Stimulated activated CD4-positive, alpha-beta T cell treated with anti-CD3 and anti-CD28 coated beads, Interleukin-15, amount 100 ng/mL, for 48 hours (primary cell): ENCODE data around the gene GNB1L.
"Not testable (repeated sequence)": the region's sequence is repeated elsewhere in the genome, so short reads cannot be mapped to it uniquely, and the experiment has no call there.

ENCODE experiments used
- DNase-seq, 2 donors: peaks; one replicate each; pipeline ENCODE4 v3.0.0-alpha.2; 2020; ENCODE audit warnings: low read depth in 2 of 2

GNB1L gene

DNA sequence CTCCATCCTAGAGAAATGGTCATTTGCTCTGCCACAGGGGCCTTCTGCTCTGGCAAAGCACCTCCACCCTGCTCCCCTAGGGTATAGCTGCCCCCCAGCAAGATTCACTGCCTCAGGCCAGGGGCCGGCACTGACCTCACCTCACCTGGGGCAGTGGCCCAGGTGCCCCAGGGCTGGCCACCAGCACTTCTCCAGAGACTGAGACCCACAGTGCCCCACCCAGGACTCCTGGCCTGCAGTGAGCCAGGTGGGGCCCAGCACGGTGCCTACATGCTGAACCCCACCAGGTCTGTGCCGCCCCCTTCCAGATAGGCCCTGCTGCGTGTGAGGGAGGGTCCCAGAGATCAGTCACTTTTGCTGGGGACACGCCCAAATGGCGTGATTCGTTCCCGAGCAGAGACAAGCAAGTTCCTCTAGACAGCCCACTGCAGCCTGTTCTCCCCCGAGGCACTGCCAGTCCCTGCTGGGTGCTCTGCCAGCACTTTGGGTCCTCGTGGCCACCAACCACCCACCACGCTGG, 10.8 kb downstream of the GNB1L start:
- no peak for DNase-seq

DNA sequence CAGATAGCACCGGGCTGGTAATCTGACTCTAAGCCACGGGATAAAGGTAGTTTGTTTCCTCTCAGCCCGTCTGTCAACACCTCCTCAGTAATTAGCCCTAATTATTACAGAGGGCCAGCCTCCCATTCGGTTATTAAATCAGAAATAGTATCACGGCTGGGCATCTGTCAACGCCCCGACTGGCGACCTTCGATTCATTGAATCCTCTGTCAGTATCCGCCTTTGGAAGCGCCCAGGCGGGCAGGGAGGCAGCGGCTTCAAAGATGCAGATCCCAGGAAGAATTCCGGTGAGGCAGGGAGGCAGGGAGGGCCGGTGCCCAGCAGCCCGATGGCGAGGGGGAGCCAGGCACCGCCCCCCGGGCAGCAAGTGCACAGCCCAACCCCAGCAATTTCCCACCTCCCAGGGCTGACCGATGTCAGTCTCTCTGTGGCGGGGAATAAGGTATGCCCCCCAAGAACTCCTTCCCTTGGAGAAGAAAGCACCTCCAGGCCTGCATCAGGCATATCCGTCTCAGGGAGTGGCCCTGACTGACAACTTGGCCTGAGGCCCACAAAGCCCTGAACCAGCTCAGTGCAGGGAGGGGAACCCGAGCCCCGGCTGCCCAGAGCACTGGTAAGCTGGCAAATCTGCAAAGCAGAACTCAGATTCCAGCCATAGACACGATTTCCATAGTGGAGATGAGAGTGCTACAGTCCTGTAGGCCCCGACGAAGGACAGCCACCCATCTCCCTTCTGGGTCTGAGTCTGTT, 11.4 kb downstream of the GNB1L start:
- no peak for DNase-seq

DNA sequence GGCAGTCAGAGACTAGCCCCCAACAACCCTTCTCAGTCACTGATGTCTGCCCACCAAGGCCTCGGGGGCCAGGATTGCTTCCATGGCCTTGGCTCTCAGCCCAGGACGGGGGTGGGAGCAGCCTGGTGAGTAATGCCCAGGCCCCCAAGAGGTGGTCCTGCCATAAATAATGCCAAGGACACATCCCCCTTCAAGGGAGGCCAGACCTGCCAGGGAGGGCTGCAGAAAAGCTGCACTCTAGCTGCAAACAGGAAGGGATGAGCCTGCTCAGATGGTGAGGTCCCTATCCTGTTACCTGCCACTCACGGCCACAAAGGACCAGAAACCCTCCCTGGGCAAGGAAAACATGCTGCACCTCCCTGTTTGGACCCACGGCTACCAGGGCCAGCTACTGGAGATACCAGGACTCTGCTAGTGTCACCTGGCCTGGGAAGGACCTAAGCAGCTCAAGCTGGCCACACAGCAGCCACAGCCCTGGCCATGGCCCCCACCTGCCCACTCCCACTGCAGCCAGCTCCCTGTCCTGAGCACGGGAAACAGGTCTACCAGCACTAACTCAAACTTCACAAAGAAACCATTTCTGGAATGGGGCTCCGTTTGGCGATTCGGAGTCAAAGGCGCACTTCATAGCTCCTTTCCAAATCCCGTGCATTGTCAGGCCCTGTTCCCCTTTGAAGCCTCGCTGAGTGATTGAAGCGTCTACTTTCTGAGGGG, 12.1 kb downstream of the GNB1L start:
- DNase-seq, result no peak

DNA sequence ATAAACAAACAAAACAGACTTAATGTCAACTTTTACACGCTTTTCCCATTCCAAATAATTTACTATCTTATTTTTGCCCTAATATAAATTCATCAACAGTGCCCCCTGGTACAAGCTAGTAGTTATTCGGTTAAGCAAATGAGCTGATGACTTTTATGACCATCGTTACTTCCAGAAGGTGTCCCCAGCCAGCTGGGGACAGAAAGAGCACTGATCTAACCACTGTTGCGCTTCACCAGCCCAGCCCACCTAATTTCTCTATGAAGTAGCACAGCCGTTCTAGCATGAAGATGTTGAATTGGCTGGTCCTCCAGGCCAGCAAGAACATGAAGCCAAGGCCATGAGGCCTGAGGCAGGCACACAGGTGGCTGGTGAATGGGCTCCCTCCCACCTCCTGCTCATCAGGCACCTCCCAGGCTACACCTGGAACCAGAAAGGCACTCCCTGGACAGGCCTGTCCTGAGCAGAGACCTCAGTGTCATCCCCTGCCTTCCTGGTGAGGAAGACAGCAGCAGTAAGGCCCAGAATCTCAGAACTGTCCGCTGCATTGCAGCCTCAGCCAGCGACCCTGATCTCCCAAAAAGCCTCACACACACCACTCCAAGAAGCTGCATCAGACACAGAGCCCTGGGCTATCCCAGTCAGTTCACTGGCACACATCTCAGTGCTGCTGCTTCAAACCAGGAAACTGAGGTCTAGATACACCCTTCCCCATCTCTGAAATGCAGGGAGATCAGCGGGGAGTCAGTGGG, 12.9 kb downstream of the GNB1L start:
- DNase-seq, result no peak

DNA sequence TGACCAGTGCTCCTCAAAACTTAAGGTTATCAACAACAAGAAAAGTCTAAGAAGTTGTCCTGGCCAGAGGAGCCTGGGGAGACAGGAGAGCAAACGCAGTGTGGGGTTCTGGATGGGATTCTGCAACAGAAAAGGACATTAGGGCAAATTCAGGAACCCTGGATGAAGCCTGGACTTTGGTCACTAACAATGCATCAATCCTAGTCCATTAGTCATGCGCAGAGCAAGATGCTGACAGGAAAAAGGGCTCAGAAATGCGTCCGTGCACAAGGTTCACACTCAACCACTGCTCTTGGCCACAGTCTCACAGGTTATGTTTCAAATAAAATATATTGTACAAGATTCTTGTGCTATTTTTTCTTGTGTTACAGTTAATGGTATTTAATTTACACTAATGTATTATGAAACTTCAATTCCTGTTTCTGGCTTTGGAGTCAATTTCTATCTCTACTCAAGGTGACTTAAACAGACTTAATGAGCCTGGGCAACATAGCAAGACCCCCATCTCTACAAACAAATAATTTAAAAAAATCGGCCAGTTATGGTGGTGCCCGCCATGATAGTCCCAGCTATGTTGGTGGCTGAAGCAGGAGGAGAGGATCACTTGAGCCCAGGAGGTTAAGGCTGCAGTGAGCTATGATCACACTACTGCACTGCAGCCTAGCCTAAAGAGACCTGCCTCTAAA, 13.6 kb downstream of the GNB1L start:
- no peak for DNase-seq

DNA sequence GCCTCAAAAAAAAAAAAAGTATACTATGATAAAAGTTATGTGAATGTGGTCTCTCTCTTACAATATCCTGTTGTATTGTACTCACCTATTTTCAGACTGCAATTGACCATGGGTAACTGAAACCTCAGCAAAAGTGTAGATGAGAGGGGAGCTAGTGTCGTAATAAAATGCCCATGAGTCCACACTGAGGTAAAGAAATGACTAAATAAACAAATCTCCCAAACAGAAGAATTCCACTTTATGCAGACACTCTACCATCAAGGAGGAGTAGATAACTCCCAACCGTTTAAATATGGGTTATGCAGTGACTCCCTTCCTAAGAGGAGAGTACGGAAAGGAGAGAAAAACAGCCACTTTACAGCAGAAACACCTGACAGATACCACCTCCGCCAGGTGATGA, 14.6 kb downstream of the GNB1L start:
- no peak for DNase-seq

DNA sequence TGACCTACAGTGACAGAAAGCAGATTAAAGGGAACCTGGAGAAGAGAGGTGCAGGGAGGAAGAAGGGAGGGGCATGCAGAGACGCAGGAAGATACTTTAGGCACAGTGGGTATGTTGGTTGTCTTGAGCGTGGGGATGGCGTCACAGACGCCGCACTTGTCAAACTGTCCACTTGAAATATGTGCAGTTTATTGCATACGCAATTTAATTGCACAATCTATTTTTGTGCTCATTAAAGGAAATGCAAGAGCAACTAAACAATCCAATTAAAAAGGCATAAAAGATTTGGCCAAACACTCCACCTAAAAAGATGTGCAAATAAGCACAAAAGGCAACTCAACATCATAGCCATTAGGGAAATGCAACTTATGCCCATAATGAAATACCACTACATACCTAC, 16.8 kb downstream of the GNB1L start:
- no peak for DNase-seq

DNA sequence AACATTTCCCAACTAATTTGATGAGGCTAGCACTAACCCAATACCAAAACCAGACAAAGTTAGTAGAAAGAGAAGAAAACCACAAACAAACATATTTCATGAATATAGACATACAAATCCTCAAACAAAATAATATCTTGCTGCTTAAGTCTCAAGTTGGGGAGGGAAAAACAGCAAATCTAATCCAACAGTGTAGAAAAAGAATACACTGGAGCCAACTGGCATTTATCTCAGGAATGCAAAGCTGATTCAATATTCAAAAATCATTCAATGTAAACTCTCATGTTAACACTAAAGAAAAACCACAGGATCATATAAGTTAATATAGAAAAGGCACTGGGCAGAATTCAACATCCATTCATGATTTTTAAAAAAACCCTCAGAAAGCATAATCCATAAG, 18.2 kb downstream of the GNB1L start:
- DNase-seq, result no peak

DNA sequence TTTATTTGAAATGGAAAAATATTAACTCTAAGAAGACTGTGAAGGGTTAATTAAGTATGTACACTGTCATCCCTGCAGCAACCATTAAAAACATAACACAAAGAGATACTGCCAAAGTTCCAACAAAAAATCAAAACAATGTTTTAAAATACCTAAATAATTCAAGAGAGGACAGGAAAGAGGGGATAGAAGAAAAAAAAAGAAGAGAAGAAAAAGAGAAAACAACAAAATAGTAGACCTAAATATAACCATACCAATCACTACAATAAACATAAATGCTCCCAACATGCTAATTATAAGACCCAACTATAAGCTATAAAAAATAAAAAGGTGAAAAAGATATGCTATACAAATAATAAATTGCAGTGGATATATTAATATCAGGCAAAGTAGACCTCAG, 20.1 kb downstream of the GNB1L start:
- no peak for DNase-seq

DNA sequence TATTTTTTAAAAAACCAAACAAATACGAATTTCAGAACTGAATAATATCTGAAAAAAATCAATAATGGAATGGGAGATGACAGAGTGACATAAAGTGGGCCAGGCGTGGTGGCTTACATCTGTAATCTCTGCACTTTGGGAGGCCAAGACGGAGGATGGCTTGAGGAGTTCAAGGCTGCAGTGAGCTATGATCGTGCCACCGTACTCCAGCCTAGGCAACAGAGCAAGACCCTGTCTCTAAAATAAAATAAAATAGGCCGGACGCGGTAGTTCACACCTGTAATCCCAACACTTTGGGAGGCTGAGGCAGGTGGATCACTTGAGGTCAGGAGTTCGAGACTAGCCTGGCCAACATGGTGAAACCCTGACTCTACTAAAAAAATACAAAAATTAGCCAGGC, 21.3 kb downstream of the GNB1L start:
- DNase-seq, result not testable (repeated sequence)

DNA sequence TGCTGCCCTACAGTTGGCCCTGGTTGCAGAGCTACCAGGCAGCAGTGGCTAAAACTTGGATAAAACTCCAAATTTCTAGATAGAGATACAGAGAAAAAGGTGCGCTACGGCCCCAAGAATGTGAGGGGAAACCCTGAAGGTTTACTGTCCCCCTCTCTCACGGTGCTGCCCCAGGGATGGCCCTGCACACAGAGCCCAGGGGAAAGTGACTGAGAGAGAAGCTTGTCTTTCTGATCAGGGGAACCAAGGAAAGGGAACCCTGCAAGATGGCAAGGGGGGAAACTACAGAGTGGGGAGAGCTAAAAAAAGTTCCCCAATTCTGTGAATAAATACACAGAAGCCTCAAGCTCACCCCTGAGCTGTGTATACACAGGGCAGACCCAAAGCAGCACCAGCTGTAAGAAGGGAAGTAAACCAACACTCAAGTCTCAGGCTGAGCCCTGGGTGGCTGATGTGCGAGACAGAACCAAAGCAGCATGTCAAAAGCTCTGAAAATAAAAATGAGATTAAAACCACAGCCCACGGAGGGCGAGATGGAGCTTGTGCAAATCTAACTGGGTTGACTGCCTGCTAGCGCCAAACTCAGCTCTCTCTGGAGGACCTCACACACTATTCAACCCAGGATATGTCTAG, 22.1 kb downstream of the GNB1L start:
- no peak for DNase-seq

DNA sequence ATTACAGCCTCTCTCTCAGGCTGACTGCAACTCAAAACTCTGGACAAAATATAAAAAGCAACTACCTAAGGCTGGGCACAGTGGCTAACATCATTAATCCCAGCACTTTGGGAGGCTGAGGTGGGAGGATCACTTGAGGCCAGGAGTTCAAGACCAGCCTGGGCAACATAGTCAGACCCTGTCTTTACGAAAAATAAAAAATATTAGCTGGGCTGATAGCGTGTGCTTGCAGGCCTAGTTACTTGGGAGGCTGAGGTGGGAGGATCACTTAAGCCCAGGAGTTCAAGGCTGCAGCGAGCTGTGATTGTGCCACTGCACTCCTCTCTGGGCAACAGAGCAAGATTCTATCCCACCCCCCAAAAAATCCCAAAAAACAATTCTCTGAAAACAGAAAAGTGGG, 22.7 kb downstream of the GNB1L start:
- not testable (repeated sequence) for DNase-seq

DNA sequence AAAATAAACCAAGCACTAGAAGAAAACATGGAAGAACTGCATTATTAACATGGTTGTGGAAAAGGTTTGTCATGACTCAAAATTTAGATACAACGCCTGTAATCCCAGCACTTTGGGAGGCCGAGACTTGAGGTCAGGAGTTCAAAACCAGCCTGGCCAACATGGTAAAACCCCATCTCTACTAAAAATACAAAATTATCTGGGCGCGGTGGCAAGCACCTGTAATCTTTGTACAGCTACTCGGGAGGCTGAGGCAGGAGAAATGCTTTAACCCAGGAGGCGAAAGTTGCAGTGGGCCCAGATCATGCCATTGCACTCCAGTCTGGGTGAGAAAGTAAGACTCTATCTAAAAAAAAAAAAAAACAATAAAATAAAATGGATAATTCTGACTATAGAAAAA, 23.7 kb downstream of the GNB1L start:
- DNase-seq, result no peak

DNA sequence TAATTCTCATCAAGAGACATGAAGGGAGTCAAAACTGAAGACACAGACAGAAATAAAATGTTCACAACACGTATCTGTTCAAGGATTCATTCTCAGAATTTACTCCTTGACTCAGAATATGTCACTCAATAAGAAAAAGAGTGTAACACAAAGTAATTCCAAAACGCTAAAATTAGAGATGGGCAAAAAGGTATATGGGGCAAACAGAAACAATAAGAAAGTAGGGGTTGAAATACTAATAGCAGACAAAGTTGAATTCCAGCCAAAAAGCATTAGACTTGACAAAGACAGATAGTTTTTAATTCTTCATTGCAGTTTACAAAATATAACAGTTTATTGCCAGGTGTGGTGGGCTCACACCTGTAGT, 26.7 kb downstream of the GNB1L start:
- no peak for DNase-seq

DNA sequence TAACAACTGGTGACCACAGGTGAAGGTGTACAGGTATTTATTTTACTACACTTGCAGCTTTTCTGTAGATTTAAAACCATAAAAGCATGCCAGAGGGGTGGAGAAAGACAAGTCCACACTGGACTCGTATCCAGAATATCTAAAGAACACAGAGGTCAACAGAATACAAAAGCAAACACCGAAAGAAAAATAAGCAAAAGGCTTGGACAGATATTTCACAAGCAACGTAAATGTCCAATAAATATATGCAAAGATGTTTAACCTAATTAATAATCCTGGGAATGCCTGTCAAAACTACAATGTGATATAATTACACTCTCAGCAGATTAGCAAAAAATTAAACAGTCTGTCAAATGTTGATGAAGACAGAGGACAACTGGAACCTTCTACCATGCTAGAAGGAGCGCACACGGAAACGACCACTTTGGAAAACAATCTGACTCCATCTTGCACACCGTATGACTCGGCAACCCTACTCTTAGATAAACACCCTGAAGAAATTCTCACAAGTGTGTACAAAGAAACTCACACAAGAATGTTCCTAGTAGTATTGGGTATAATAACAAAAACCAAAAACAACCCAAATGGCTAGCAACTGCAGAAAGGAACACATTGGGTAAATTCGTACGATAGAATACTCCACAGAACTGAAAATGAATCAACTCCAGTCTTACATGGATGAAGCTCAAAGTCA, 27.2 kb downstream of the GNB1L start:
- DNase-seq, result no peak

DNA sequence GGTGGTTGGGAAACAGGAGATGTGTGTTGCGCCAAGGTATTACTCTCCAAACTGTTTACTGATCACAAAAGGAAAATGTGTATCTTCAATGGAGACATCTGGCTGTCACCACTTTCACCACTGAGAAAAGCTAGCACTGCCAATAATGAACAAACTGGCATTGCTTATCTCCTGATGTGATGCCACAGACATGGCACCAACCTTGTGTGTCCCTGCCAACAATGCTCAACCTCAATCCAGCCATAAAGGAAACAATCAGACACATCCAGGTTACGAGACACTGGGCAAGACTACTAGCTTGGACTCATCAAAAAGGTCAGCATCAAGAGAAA, 28.1 kb downstream of the GNB1L start:
- DNase-seq, result no peak

DNA sequence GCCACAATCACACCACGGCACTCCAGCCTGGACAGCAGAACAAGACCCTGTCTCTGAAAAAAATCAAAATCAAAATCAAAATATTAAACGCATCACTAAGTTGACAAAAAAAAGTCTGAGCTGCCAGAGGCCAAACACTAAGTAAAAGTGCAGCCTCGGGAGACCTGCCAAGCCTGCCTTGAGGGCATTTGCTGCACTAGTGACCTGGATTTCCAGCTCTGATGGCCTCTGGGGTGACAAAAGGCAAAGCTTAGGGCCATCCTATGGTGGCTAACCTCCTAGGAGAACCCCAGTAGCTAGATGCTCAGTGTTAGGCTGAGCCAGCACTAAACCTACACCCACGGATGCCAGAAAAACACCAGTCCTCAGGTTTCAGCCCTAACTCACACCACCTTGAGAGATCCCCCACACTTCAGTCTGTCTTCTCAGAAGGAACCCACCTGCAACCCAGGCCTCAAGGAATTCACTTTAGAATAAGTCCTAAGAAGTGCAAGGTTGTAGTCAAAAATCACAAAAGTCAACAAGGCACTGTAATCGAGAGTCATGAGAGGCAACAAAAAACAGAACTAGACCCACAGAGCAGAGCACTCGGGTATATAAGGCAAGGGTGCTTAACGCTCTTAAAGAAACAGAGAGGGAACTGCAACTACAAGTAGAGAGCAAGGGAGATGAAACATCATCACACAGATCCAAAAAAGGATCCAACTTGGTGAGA, 28.6 kb downstream of the GNB1L start:
- no peak for DNase-seq

DNA sequence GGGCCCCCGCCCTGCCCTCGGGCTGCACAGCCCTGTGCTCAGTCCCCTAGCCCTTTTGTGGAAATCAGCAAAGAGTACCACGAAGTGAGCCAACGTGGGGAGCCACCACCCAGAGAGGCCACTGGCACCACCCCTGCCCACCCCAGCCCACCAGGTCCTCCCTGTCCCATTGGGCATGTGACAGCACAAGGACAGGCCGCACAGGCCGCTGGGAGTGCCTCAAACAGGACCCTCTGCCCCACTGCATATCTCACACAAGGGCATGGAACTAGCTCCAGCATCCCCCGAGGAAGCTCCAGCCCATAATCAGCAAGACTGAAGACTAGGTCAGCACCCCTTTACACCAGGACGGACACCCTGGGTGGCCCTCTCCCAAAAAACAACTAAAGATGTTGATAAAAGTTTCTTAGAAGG, 29.7 kb downstream of the GNB1L start:
- no peak for DNase-seq

DNA sequence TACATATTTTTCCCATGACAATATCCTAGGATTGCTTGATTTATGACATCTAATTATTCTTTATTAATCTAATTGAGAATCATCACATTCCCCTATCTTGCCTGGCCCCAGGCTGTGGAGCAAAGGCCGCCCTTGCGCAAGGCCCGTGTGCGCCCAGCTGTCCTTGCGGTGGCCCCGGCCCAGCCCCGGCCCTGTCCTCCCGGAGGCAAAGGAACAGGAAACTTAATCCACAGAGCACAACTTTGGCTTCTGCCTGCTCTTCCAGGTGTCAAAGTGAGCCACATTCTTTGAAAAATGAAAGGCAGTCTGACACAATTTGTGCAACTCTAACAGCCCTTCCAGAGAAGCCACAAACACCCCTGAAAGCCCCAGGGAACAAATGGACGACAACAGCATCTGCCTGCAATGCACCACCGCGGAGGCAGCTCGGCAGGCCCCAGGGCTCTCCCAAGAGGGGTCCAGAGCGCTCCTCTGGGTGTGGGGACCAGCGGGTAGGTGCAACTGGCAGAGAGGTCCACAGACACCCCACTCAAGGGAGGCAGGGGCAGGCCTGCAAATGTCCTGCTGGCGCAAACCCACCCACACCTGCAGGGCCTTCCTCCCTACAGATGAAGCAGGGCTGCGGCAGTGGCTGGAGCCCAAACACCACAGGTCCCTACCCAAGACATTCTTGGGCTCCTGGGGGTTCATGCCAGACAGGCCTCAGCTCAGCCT, 30.3 kb downstream of the GNB1L start:
- no peak for DNase-seq

DNA sequence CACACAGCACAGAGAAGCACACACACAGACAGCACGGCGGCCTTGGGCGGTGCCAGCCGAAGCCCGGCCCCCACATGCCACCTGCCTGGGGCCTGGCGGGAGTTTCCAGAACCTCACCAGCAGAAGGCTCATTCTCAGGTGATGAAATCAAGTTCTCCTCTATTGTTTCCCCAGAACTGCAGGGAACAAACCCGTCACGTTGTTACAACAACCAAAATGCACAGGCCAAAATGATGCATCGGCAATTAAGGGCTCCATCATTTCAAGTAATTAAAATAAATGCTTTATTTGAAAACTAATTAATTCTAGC, 30.8 kb downstream of the GNB1L start:
- no peak for DNase-seq
